ENCODE measurements around the gene KCNMA1. TPM values are rescaled to one million over a fixed set of nuclear protein-coding genes. Genes with fewer than 3 reads are reported as not detected.

Gene KCNMA1
- total and polyA plus RNA-seq, 9 of the 15 experiments (the other 6 are each of a cell fraction or from before 2014, with no cell fraction given) = 0.01 to 0.95 (median 0.15) TPM; not detected in 4

DNA sequence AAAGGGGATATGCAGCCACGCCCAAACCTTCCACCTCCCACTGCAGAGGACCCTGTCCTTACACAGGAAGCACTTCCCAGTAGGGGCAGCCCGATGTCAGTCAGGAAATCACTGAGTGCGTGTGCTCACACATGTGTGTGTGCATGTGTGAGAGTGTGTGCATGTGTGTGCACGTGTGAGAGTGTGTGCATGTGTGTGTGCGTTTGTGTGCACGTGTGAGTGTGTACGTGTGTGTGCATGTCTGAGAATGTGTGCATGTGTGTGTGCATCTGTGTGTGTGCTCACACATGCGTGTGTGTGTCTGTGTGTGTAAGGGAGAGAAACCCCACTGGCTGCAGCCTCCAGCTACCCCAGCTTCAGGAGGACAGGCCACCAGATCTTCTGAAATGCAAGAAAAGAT, 229.3 kb downstream of the KCNMA1 start:
- CTCF ChIA-PET (ENCODE audit: low intra/inter-chr PET ratio) = no interaction called here
- Histone ChIP-seq H3K9me1 (ENCODE audit: control insufficient read depth, insufficient read depth, low read length) (no peaks in the 10 kb centered on the region), H3K79me2 (ENCODE audit: control insufficient read depth, insufficient read depth, low read length) (no peaks in the 10 kb centered on the region), H3K27me3 (ENCODE audit: control insufficient read depth in 2 of 2, insufficient read depth in 2 of 2, low read length in 2 of 2) (peaks cover 2 to 38% of the 10 kb centered on the region in 2 experiments), H3K9ac (ENCODE audit: insufficient read depth in 1 of 2, low read depth in 2 of 2, low read length in 2 of 2) (no peak overlapping the region), H3K4me1 (replicated peaks in 1 of 2; ENCODE audit: control insufficient read depth in 2 of 2, insufficient read depth in 2 of 2, low read length in 2 of 2) (no peaks in the 10 kb centered on the region; a peak in 2 of 5 replicates), H4K20me1 (replicated peaks; ENCODE audit: control insufficient read depth, insufficient read depth, low read length) (peaks cover 10% of the 10 kb centered on the region), H3K36me3 (ENCODE audit: control insufficient read depth, insufficient read depth, low read length) (no peaks in the 10 kb centered on the region), H2AFZ (ENCODE audit: low read depth, low read length) (no peak overlapping the region), H3K9me3 (replicated peaks; ENCODE audit: control insufficient read depth, insufficient read depth, low read depth, low read length) (no peaks in the 10 kb centered on the region), H3K27ac (ENCODE audit: extremely low read depth, low read depth, low read length) (no peak overlapping the region), H3K4me3 (no peak overlapping the region), H3K4me2 (ENCODE audit: insufficient read depth, low read length) (no peak overlapping the region)
- WGBS (ENCODE audit: insufficient coverage, low coverage, missing lambda C conversion rate) = 2% methylated on average over 8 of the region's 8 CpGs
- POLR2A ChIA-PET = no interaction called here
- in situ Hi-C loops (cut with MboI) = no loop called here
- ATAC-seq (no peak), FAIRE-seq (no peak), DNase-seq (ENCODE audit: extremely low read depth in 1 of 4, low spot score in 3 of 4) (no peak)
- TF ChIP-seq CBX1 (IDR thresholded peaks at IDR 0.05; ENCODE audit: low read depth) = no peak
- TF ChIP-seq, protein P1, sequence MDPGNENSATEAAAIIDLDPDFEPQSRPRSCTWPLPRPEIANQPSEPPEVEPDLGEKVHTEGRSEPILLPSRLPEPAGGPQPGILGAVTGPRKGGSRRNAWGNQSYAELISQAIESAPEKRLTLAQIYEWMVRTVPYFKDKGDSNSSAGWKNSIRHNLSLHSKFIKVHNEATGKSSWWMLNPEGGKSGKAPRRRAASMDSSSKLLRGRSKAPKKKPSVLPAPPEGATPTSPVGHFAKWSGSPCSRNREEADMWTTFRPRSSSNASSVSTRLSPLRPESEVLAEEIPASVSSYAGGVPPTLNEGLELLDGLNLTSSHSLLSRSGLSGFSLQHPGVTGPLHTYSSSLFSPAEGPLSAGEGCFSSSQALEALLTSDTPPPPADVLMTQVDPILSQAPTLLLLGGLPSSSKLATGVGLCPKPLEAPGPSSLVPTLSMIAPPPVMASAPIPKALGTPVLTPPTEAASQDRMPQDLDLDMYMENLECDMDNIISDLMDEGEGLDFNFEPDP (CRISPR knock-in tag; IDR thresholded peaks at IDR 0.05) = no peak
- TF ChIP-seq MXI1 (IDR thresholded peaks at IDR 0.05; ENCODE audit: low read depth, low read length) = no peak
- TF ChIP-seq, protein P2, sequence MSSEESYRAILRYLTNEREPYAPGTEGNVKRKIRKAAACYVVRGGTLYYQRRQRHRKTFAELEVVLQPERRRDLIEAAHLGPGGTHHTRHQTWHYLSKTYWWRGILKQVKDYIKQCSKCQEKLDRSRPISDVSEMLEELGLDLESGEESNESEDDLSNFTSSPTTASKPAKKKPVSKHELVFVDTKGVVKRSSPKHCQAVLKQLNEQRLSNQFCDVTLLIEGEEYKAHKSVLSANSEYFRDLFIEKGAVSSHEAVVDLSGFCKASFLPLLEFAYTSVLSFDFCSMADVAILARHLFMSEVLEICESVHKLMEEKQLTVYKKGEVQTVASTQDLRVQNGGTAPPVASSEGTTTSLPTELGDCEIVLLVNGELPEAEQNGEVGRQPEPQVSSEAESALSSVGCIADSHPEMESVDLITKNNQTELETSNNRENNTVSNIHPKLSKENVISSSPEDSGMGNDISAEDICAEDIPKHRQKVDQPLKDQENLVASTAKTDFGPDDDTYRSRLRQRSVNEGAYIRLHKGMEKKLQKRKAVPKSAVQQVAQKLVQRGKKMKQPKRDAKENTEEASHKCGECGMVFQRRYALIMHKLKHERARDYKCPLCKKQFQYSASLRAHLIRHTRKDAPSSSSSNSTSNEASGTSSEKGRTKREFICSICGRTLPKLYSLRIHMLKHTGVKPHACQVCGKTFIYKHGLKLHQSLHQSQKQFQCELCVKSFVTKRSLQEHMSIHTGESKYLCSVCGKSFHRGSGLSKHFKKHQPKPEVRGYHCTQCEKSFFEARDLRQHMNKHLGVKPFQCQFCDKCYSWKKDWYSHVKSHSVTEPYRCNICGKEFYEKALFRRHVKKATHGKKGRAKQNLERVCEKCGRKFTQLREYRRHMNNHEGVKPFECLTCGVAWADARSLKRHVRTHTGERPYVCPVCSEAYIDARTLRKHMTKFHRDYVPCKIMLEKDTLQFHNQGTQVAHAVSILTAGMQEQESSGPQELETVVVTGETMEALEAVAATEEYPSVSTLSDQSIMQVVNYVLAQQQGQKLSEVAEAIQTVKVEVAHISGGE (CRISPR knock-in tag; IDR thresholded peaks at IDR 0.05) = no peak
- TF ChIP-seq MAZ (CRISPR knock-in tag; conservative IDR thresholded peaks at IDR 0.05 in 1 of 2, IDR thresholded peaks at IDR 0.05 in 1 of 2) = no peak
- TF ChIP-seq TEAD2 (tag; IDR thresholded peaks at IDR 0.05) = no peak
- TF ChIP-seq XRCC4 (IDR thresholded peaks at IDR 0.05; ENCODE audit: extremely low read depth, insufficient read depth, insufficient read length) = no peak
- no peak for TF ChIP-seq MAFK (IDR thresholded peaks at IDR 0.05; ENCODE audit: low read length)
- no peak for TF ChIP-seq RFX1 (IDR thresholded peaks at IDR 0.05)
- intact Hi-C loops (cut with micrococcal nuclease) = no loop called here
- BruUV-seq (replicated peaks) = no TSS peak
